GM12873 (cell line): ENCODE data around the gene ZNF276.

Experiments used
- CTCF ChIP-seq: IDR thresholded peaks from 2 replicates; pipeline ENCODE4 v1.5.1; 2012; ENCODE audit warnings: low read depth, mild to moderate bottlenecking, moderate library complexity, low read length, control low read depth; ENCODE audit not compliant: insufficient read depth; ENCODE audit errors: missing control alignments

The ZNF276 gene

GRCh38 chr16:89688395-89688794 lies 32.9 kb upstream of the ZNF276 start:
- TF ChIP-seq CTCF: no peak

GRCh38 chr16:89689142-89689541 lies 32.2 kb upstream of the ZNF276 start:
- no peak for TF ChIP-seq CTCF

- no peak for TF ChIP-seq CTCF
These were observed 30.9 kb upstream of the ZNF276 start for GRCh38 chr16:89690392-89690901.

GRCh38 chr16:89691231-89691985 lies 29.9 kb upstream of the ZNF276 start:
- no peak for TF ChIP-seq CTCF

- TF ChIP-seq CTCF: no peak
These were observed 29.3 kb upstream of the ZNF276 start for GRCh38 chr16:89691986-89692569.

- no peak for TF ChIP-seq CTCF
These were observed 28.0 kb upstream of the ZNF276 start for GRCh38 chr16:89693289-89693731.

GRCh38 chr16:89693931-89694783 lies 27.2 kb upstream of the ZNF276 start:
- TF ChIP-seq CTCF: no peak
